CD4-positive, alpha-beta T cell treated with Interferon alpha-2 for 1 hour (primary cell): ENCODE results near the gene TRAPPC12.

Source experiments
- DNase-seq, 2 donors: peaks; one replicate each; pipeline ENCODE4 v3.0.0-alpha.2; 2020 to 2022

Gene TRAPPC12

GRCh38 chr2:3470856-3471737 lies 91.6 kb downstream of the TRAPPC12 start:
- DNase-seq = no peak

GRCh38 chr2:3472296-3472695 lies 92.8 kb downstream of the TRAPPC12 start:
- no peak for DNase-seq

GRCh38 chr2:3472966-3473365 lies 93.5 kb downstream of the TRAPPC12 start:
- no peak for DNase-seq

GRCh38 chr2:3475771-3476170 lies 96.3 kb downstream of the TRAPPC12 start:
- no peak for DNase-seq

- DNase-seq = no peak
Measured at GRCh38 chr2:3476321-3476984, 97.0 kb downstream of the TRAPPC12 start.

GRCh38 chr2:3476985-3477327 lies 97.5 kb downstream of the TRAPPC12 start:
- DNase-seq = no peak

GRCh38 chr2:3478846-3479385 lies 99.4 kb downstream of the TRAPPC12 start:
- no peak for DNase-seq

- no peak for DNase-seq
Measured at GRCh38 chr2:3479430-3480320, 100.2 kb downstream of the TRAPPC12 start.

- DNase-seq = no peak
Measured at GRCh38 chr2:3480352-3481010, 101.0 kb downstream of the TRAPPC12 start.

- DNase-seq = no peak
Measured at GRCh38 chr2:3481011-3481400, 101.5 kb downstream of the TRAPPC12 start.

- DNase-seq = no peak
Measured at GRCh38 chr2:3481736-3482362, 102.4 kb downstream of the TRAPPC12 start.

GRCh38 chr2:3482363-3482821 lies 102.9 kb downstream of the TRAPPC12 start:
- no peak for DNase-seq

- peak in 1 of 2 donors; percentile 69 for DNase-seq
Measured at GRCh38 chr2:3483227-3483985, 103.9 kb downstream of the TRAPPC12 start.

GRCh38 chr2:3483986-3484960 lies 104.8 kb downstream of the TRAPPC12 start:
- no peak for DNase-seq

GRCh38 chr2:3485166-3485565 lies 105.7 kb downstream of the TRAPPC12 start:
- no peak for DNase-seq

GRCh38 chr2:3486047-3487027 lies 106.8 kb downstream of the TRAPPC12 start:
- DNase-seq = no peak

GRCh38 chr2:3487028-3487425 lies 107.5 kb downstream of the TRAPPC12 start:
- no peak for DNase-seq

- no peak for DNase-seq
Measured at GRCh38 chr2:3487432-3487831, 107.9 kb downstream of the TRAPPC12 start.
